HepG2 (cell line): ENCODE results near the gene ZBTB20. TPM values are rescaled to one million over a fixed set of nuclear protein-coding genes. Genes with fewer than 3 reads are reported as not detected.

ENCODE experiments used
- ATAC-seq: fragments of 200-7000 bp; cut with Tn5 transposase; 3 replicates; pipeline ENCODE4 v1.9.1; 2020; ENCODE audit warnings: mild to moderate bottlenecking, moderate library complexity
- BruUV-seq: library from RNA; stranded (reverse); fragments of 400-500 nt; replicated peaks from 2 replicates; lab custom pipeline; 2021; lab: Mats Ljungman, UMichigan
- CTCF ChIA-PET: fragments of 300-600 bp; formaldehyde crosslinking; extraction: SDS; loops from one replicate; lab custom pipeline; 2021; ENCODE audit warnings: low total read pairs, inconsistent platforms, low intra/inter-chr PET ratio; lab: Yijun Ruan, JAX
- POLR2A ChIA-PET: fragments of 350-600 bp; sonication (Branson Sonifier 250); formaldehyde crosslinking; loops from one replicate; lab custom pipeline; 2020; ENCODE audit warnings: antibody characterized with exemption, inconsistent platforms; lab: Yijun Ruan, JAX
- DNase-seq: peaks from one replicate; pipeline ENCODE4 v3.0.0-alpha.2; 2015; ENCODE audit warnings: low spot score
- FAIRE-seq: peaks from 3 replicates; lab custom pipeline; 2011; peaks lifted over from hg19 to GRCh38; lab: Jason Lieb, UNC
- H2AFZ ChIP-seq: one replicate; pipeline ENCODE4 v1.6.1; 2011; ENCODE audit warnings: low read length, inconsistent platforms
- H3K27ac ChIP-seq: fragments of 300-600 bp; 3 replicates; pipeline ENCODE4 v1.8.0; 2011; ENCODE audit warnings: mixed run types, mild to moderate bottlenecking, mixed read lengths, low read length, inconsistent platforms; ENCODE audit not compliant: insufficient read depth; ENCODE audit errors: extremely low read length
- H3K27me3 ChIP-seq, 2 experiments: fragments of 200-600 bp in 1 of 2; 2 replicates in 1 of 2; 3 replicates in 1 of 2; pipeline versions ENCODE4 v1.6.0 to v1.8.0; 2011; ENCODE audit warnings: low read length in 2 of 2, mild to moderate bottlenecking in 2 of 2, moderate library complexity in 2 of 2, inconsistent platforms in 1 of 2; ENCODE audit not compliant: insufficient read depth in 2 of 2, control insufficient read depth in 1 of 2
- H3K36me3 ChIP-seq, 2 experiments: fragments of 200-600 bp in 1 of 2; replicated peaks in 1 of 2; 2 replicates in 1 of 2; 3 replicates in 1 of 2; pipeline versions ENCODE4 v1.5.1 to v1.8.0; 2011; ENCODE audit warnings: low read length in 2 of 2, inconsistent platforms in 1 of 2; ENCODE audit not compliant: insufficient read depth in 2 of 2, control insufficient read depth in 1 of 2
- H3K4me1 ChIP-seq: 2 replicates; pipeline ENCODE4 v1.5.1; 2012; ENCODE audit warnings: low read length, inconsistent platforms; ENCODE audit not compliant: insufficient read depth
- H3K4me2 ChIP-seq: 2 replicates; pipeline ENCODE4 v1.6.0; 2011; ENCODE audit warnings: low read depth, low read length, inconsistent platforms
- H3K4me3 ChIP-seq, 3 experiments: fragments of 200-600 bp in 1 of 3; sonication (generic), shearing (Covaris generic) in 1 of 3; replicated peaks in 1 of 3; 2 replicates each; pipeline ENCODE4 v1.5.1; 2011 to 2016; ENCODE audit warnings: low read length in 3 of 3, inconsistent platforms in 2 of 3, low read depth in 2 of 3, mild to moderate bottlenecking in 2 of 3, control low read depth in 1 of 3, mixed read lengths in 1 of 3; ENCODE audit not compliant: insufficient read depth in 1 of 3
- H3K79me2 ChIP-seq: one replicate; pipeline ENCODE4 v1.6.1; 2011; ENCODE audit warnings: low read length, inconsistent platforms; ENCODE audit not compliant: insufficient read depth
- H3K9ac ChIP-seq: 2 replicates; pipeline ENCODE4 v1.6.0; 2011; ENCODE audit warnings: mild to moderate bottlenecking, low read depth, low read length, inconsistent platforms; ENCODE audit not compliant: insufficient read depth
- H3K9me3 ChIP-seq: 2 replicates; pipeline ENCODE4 v1.5.1; 2012; ENCODE audit warnings: mild to moderate bottlenecking, low read length
- H4K20me1 ChIP-seq: 2 replicates; pipeline ENCODE4 v1.6.0; 2011; ENCODE audit warnings: inconsistent platforms, mild to moderate bottlenecking, low read length, moderate library complexity; ENCODE audit not compliant: insufficient read depth
- HES4 ChIP-seq: sonication (generic); formaldehyde crosslinking; IDR thresholded peaks from 2 replicates; pipeline ENCODE4 v1.9.0; 2021; ENCODE audit warnings: mild to moderate bottlenecking, missing genetic modification reagents, borderline replicate concordance
- HOXD1 ChIP-seq: sonication (generic); formaldehyde crosslinking; IDR thresholded peaks from 2 replicates; pipeline ENCODE4 v1.5.0; 2020; ENCODE audit warnings: missing genetic modification reagents
- KDM1A ChIP-seq: IDR thresholded peaks from 2 replicates; pipeline ENCODE4 v1.6.1; 2016; ENCODE audit warnings: missing compliant biosample characterization
- KDM3A ChIP-seq: IDR thresholded peaks from 2 replicates; pipeline ENCODE4 v1.6.1; 2018; ENCODE audit warnings: low read depth, missing compliant biosample characterization
- POGZ ChIP-seq: sonication (generic); formaldehyde crosslinking; IDR thresholded peaks from 2 replicates; pipeline ENCODE4 v1.4.0; 2020; ENCODE audit warnings: mild to moderate bottlenecking, missing genetic modification reagents
- RBM39 ChIP-seq: fragments of 200-400 bp; formaldehyde crosslinking; IDR thresholded peaks from one replicate; pipeline ENCODE4 v1.6.1; 2018; ENCODE audit warnings: antibody characterized with exemption, mild to moderate bottlenecking, low read depth, low read length; ENCODE audit not compliant: poor library complexity, severe bottlenecking
- SAP130 ChIP-seq: IDR thresholded peaks from 2 replicates; pipeline ENCODE4 v1.6.1; 2016; ENCODE audit warnings: low read depth
- ZFP36L1 ChIP-seq: sonication (generic); formaldehyde crosslinking; IDR thresholded peaks from 2 replicates; pipeline ENCODE4 v1.8.0; 2022; ENCODE audit warnings: mild to moderate bottlenecking, missing genetic modification reagents, moderate library complexity
- ZFP90 ChIP-seq: sonication (generic); formaldehyde crosslinking; IDR thresholded peaks from 2 replicates; pipeline ENCODE4 v1.8.0; 2022; ENCODE audit warnings: missing genetic modification reagents, mild to moderate bottlenecking, inconsistent platforms, borderline replicate concordance
- ZNF124 ChIP-seq: sonication (generic); formaldehyde crosslinking; IDR thresholded peaks from 2 replicates; pipeline ENCODE4 v1.4.0; 2020; ENCODE audit warnings: missing genetic modification reagents
- ZNF207 ChIP-seq: fragments of 450-650 bp; IDR thresholded peaks from 2 replicates; pipeline ENCODE4 v1.6.1; 2016; ENCODE audit warnings: antibody characterized with exemption, borderline replicate concordance
- ZNF24 ChIP-seq: fragments of 450-650 bp; IDR thresholded peaks from 2 replicates; pipeline ENCODE4 v1.6.1; 2017; ENCODE audit warnings: antibody characterized with exemption, mild to moderate bottlenecking
- ZNF431 ChIP-seq: sonication (generic); formaldehyde crosslinking; IDR thresholded peaks from 2 replicates; pipeline ENCODE4 v1.9.0; 2022; ENCODE audit warnings: missing genetic modification reagents, low read depth, mild to moderate bottlenecking, borderline replicate concordance
- ZNF484 ChIP-seq: sonication (generic); formaldehyde crosslinking; IDR thresholded peaks from 2 replicates; pipeline ENCODE4 v1.5.1; 2020; ENCODE audit warnings: mild to moderate bottlenecking, low read depth, missing genetic modification reagents, borderline replicate concordance
- ZNF589 ChIP-seq: sonication (generic); formaldehyde crosslinking; conservative IDR thresholded peaks from 2 replicates; pipeline ENCODE4 v1.8.0; 2022; ENCODE audit warnings: mild to moderate bottlenecking, moderate library complexity, missing genetic modification reagents
- WGBS: methylation state at CpG from one replicate; pipeline ENCODE4 v1.1.6; 2017; ENCODE audit warnings: low lambda C conversion rate; 5-methylcytosine and 5-hydroxymethylcytosine counted together
- in situ Hi-C: cut with HindIII; loops from 2 replicates; pipeline ENCODE4 v1.10.0; 2017; ENCODE audit warnings: low pct_unique_long_range_greater_than_20kb; ENCODE audit not compliant: extremely low pct_ligation_motif_present
- intact Hi-C: fragments of 100-400 bp; cut with micrococcal nuclease; formaldehyde crosslinking; loops from one replicate; pipeline ENCODE4 v1.10.0; 2022; ENCODE audit not compliant: unreplicated experiment
- polyA plus RNA-seq, 8 experiments: library from polyadenylated mRNA; depleted of rRNA in 3 of 8; stranded (reverse) in 7 of 8; unstranded in 1 of 8; fragments of >200 nt; fragmentation: Illumina TruSeq in 4 of 8; extraction: Trizol in 4 of 8; gene quantifications; 2 replicates each; pipeline versions ENCODE4 v1.2.1 to v1.2.3, GENCODE V29; 2011 to 2016; ENCODE audit warnings: low read depth in 4 of 8, missing spikeins in 1 of 8, mixed read lengths in 1 of 8; ENCODE audit not compliant: insufficient read depth in 1 of 8
- total RNA-seq, 5 experiments: library from RNA; depleted of rRNA; stranded (reverse); fragments of >200 nt; fragmentation: Illumina TruSeq; extraction: Trizol; gene quantifications; 2 replicates each; pipeline ENCODE4 v1.2.3, GENCODE V29; 2016; ENCODE audit warnings: low read depth in 1 of 5
- TF ChIP-seq, protein P1 (sequence below): sonication (generic); formaldehyde crosslinking; IDR thresholded peaks from 2 replicates; pipeline ENCODE4 v1.9.0; 2022; ENCODE audit warnings: low read depth, missing genetic modification reagents
- TF ChIP-seq, protein P2 (sequence below): sonication (generic); formaldehyde crosslinking; IDR thresholded peaks from 2 replicates; pipeline ENCODE4 v1.4.0; 2020; ENCODE audit warnings: missing genetic modification reagents
- TF ChIP-seq, protein P3 (sequence below): sonication (generic); formaldehyde crosslinking; IDR thresholded peaks from 2 replicates; pipeline ENCODE4 v1.4.0; 2020; ENCODE audit warnings: mild to moderate bottlenecking, low read depth, missing genetic modification reagents

The ZBTB20 gene
- total and polyA plus RNA-seq, 2 of the 13 experiments (the other 11 are each of a cell fraction or from before 2014, with no cell fraction given), result 1.9 to 8.8 TPM

DNA sequence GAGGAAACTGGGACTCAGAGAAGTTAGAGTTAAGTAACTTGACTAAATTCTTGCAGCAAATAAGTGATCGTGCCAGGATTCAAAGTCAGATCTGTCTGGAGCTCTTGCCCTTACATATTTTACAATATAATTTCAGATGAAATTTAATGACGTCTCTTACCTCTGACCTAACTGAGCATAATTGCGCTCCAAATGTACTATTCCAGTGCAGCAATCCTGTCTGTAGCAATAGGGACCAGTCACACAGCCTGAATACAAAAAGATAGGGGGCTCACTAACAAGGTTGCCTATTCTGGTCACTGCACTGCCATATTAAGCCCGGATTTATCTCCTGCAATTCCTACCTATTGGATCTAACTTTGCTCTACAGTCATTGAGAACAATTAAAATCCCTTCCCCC, 316.4 kb downstream of the ZBTB20 start:
- no peak overlapping the region for H3K4me2 ChIP-seq
- no peaks in the 10 kb centered on the region for H4K20me1 ChIP-seq
- H3K36me3 ChIP-seq, result no peaks in the 10 kb centered on the region
- DNase-seq (no peak), FAIRE-seq (no peak)
- BruUV-seq, result no TSS peak
- intact Hi-C loops (no loop called here), in situ Hi-C loops (no loop called here)
- H2AFZ ChIP-seq, result no peak overlapping the region
- no peak overlapping the region for H3K27ac ChIP-seq
- H3K27me3 ChIP-seq, result no peaks in the 10 kb centered on the region
- TF ChIP-seq POGZ (CRISPR knock-in tag) (no peak), ZNF431 (CRISPR knock-in tag) (no peak), SAP130 (CRISPR knock-in tag) (no peak), RBM39 (no peak), HOXD1 (no peak), ZNF24 (no peak), ZNF484 (CRISPR knock-in tag) (no peak), ZNF589 (CRISPR knock-in tag) (no peak), KDM1A (CRISPR knock-in tag) (no peak), ZNF124 (CRISPR knock-in tag) (no peak), KDM3A (CRISPR knock-in tag) (no peak), ZFP90 (CRISPR knock-in tag) (no peak), ZFP36L1 (CRISPR knock-in tag) (no peak), ZNF207 (no peak), HES4 (CRISPR knock-in tag) (no peak)
- TF ChIP-seq, protein P1, sequence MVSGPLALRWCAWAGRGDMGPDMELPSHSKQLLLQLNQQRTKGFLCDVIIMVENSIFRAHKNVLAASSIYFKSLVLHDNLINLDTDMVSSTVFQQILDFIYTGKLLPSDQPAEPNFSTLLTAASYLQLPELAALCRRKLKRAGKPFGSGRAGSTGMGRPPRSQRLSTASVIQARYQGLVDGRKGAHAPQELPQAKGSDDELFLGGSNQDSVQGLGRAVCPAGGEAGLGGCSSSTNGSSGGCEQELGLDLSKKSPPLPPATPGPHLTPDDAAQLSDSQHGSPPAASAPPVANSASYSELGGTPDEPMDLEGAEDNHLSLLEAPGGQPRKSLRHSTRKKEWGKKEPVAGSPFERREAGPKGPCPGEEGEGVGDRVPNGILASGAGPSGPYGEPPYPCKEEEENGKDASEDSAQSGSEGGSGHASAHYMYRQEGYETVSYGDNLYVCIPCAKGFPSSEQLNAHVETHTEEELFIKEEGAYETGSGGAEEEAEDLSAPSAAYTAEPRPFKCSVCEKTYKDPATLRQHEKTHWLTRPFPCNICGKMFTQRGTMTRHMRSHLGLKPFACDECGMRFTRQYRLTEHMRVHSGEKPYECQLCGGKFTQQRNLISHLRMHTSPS (CRISPR knock-in tag), result no peak
- TF ChIP-seq, protein P2, sequence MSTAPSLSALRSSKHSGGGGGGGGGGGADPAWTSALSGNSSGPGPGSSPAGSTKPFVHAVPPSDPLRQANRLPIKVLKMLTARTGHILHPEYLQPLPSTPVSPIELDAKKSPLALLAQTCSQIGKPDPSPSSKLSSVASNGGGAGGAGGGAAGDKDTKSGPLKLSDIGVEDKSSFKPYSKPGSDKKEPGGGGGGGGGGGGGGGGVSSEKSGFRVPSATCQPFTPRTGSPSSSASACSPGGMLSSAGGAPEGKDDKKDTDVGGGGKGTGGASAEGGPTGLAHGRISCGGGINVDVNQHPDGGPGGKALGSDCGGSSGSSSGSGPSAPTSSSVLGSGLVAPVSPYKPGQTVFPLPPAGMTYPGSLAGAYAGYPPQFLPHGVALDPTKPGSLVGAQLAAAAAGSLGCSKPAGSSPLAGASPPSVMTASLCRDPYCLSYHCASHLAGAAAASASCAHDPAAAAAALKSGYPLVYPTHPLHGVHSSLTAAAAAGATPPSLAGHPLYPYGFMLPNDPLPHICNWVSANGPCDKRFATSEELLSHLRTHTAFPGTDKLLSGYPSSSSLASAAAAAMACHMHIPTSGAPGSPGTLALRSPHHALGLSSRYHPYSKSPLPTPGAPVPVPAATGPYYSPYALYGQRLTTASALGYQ (CRISPR knock-in tag), result no peak
- TF ChIP-seq, protein P3, sequence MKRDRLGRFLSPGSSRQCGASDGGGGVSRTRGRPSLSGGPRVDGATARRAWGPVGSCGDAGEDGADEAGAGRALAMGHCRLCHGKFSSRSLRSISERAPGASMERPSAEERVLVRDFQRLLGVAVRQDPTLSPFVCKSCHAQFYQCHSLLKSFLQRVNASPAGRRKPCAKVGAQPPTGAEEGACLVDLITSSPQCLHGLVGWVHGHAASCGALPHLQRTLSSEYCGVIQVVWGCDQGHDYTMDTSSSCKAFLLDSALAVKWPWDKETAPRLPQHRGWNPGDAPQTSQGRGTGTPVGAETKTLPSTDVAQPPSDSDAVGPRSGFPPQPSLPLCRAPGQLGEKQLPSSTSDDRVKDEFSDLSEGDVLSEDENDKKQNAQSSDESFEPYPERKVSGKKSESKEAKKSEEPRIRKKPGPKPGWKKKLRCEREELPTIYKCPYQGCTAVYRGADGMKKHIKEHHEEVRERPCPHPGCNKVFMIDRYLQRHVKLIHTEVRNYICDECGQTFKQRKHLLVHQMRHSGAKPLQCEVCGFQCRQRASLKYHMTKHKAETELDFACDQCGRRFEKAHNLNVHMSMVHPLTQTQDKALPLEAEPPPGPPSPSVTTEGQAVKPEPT (CRISPR knock-in tag), result no peak
- TF ChIP-seq, all 625 proteins: peak for 0
- Histone ChIP-seq H3K9me3 (no peaks in the 10 kb centered on the region), H3K79me2 (no peaks in the 10 kb centered on the region), H3K9ac (no peak overlapping the region), H3K4me3 (no peak overlapping the region), H3K4me1 (no peaks in the 10 kb centered on the region)
- ChIA-PET POLR2A (no interaction called here), CTCF (no interaction called here)
- WGBS, result 83% methylated on average over 4 of the region's 4 CpGs
- no peak for ATAC-seq
